GM19043 (cell line): ENCODE measurements around the gene IVNS1ABP.
"Not testable (repeated sequence)": the region's sequence is repeated elsewhere in the genome, so short reads cannot be mapped to it uniquely, and the experiment has no call there.

ENCODE experiments used
- ATAC-seq: cut with Tn5 transposase; IDR thresholded peaks from one replicate; pipeline ENCODE4 v1.9.1; 2021; ENCODE audit warnings: low read depth; ENCODE audit not compliant: unreplicated experiment

Gene IVNS1ABP

DNA sequence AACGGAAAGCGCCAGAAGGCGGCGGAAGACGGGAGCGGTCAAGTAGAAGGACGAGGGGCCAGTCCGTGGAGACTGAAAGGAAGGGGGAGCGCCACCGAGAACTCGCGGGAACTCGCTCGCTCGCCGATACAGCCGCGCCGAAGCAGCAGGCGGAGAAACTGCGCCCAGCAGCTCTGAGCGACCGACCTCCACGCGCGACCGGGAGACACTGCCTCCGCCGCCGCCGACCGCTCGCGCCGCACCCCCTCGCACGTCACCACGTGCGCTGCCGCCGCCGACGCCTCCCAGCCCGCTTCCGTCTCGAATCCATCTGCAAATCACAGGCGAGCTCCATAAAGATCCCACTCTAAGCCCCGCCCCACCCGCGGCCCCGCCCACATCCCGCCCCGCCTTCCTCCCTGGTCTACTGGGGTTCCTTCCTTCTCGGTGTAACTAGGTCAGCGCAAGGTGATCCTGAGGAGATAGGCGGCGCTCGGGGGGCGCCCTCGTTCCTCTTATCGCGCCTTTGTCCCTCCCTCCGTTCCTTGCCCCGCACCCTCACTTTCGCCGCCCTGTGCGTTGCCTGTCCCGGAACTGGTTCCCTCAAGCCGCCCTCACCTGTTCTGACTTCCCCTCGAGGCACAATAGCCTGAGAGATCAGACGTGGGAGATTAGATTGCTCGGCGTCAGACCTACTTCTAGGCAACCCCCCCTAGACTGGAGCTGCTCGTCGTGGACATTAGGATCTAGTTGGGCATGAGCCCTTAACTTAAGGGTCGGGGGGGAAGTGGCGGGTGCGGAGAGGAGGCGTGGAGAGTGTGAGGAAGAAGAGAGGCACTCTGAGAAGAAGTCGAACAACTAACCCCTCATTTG, at the start of gene IVNS1ABP:
TSS of gene IVNS1ABP (minus strand) at position 210 of the 852 bp plus-strand sequence. CDS start 7,750 bp downstream, outside the sequence.
- ATAC-seq = peak; percentile 65

- no peak for ATAC-seq
Observed at GRCh38 chr1:185365951-185366350, 48.9 kb upstream of the IVNS1ABP start.

DNA sequence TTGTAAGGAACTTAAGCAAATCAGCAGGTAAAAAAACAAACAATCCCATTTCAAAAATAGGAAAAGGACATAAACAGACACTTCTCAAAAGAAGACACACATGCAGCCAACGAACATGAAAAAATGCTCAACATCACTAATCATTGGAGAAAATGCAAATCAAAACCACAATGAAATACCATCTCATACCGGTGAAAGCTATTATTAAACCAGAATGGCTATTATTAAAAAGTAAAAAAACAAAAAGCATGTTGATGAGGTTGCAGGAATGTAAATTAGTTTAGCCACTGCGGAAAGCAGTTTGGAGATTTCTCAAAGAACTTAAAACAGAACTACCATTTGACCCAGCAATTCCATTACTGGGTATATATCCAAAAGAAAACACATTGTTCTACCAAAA, 47.5 kb upstream of the IVNS1ABP start:
- not testable (repeated sequence) for ATAC-seq

- ATAC-seq = no peak
Observed at GRCh38 chr1:185363205-185363604, 46.2 kb upstream of the IVNS1ABP start.

DNA sequence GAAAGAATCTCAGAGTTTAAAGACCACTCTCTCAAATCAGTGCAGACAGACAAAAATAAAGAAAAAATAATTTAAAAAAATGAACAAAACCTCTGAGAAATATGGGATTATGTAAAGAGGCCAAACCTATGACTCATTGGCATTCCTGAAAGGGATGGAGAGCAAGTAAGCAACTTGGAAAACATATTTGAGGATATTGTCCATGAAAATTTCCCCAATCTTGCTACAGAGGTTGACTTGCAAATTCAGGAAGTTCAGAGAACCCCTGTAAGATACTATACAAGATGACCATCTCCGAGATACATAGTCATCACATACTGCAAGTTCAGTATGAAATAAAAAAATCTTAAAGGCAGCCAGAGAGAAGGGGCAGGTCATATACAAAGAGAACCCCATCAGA, 43.7 kb upstream of the IVNS1ABP start:
- no peak for ATAC-seq

GRCh38 chr1:185358957-185359356, 41.9 kb upstream of the IVNS1ABP start:
- ATAC-seq = no peak

DNA sequence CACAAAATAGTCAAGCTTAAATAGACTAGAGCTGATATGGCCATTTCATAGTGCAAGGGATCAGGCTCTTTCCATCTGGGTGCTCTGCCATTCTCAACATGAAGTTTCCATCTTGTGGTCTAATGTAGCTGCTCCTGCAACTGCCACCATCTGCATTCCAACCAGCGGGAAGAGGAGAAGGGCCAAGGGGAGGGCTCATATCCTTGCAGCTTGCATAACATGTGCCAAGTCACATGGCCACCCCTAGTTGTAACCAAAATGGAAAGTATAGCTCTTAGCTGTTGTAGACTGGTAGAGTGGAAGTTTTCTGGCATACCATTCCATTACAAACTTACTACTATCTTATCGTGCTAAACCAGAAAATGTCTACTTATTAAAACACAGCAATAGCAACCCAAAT, 38.9 kb upstream of the IVNS1ABP start:
- no peak for ATAC-seq

GRCh38 chr1:185353124-185353523, 36.1 kb upstream of the IVNS1ABP start:
- ATAC-seq = no peak

DNA sequence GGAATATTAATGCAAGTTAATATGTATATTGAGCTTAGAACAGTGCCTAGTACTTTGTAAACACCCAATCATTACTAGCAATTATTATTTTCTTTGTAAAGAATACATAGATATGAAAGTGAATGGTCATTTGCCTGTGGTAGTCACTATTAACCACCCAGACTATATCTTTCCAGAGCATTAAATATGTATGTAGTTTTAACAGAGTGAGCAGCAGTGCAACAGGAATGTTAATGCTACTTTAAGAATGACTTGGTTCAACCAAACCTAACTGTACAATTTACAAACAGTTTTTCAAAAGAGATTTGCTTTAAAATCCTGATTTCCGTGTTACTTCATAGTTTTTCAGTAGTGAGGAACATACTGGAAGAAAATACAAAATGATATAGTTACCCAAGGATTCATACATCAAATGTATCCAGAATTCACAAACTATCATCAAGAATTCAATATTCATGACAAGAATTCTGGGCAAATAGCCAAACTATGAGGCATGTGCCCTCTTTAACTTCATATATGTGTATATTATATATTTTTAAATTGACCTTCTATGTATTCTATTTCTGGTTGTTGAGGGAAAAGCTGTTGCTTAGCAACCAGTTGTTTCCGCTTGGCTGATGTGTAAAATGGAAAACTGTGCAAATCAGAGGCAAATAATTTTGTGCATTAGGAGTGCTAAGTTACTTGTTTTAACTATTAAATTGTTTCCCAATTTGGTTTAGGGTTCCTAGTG, 34.9 kb upstream of the IVNS1ABP start:
- ATAC-seq = no peak

DNA sequence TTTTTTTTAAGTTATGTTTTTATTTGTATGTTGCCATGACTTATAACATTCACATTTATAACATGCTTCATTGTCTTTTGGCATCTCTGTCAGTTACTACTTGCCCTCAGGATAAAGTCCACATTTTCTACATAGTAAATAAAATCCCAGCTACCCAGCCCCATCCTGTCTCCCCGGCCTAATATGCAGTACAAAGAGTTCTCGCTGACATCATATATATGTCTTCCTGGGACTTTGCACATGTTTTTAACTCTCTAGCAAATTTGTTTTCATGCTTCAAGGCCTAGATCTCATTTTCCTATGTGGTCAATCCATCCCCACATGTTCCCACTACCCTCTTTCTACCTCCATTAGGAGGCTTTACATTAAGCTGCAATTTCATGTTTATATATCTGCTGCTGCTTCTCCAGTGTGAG, 33.0 kb upstream of the IVNS1ABP start:
- ATAC-seq = no peak

DNA sequence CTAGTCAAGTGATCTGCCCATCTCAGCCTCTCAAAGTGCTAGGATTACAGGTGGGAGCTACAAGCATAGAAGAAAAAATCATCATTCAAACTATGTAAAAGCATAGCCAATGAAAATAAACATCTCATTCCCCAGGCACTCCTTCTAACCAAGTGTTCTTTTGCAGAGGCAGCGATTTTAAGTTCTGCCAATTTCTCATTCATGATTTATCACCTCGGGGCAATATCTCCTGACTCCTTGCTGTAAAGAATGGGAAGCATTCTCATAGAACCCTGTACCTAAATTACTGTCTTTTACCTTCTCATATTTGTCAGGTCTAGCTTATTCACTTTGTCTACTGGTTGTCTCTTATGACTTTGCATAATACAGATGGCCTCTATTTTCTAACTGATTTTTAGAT, 32.5 kb upstream of the IVNS1ABP start:
- no peak for ATAC-seq

GRCh38 chr1:185348985-185349384, 31.9 kb upstream of the IVNS1ABP start:
- ATAC-seq = no peak

- ATAC-seq = no peak
Observed at GRCh38 chr1:185348296-185348695, 31.3 kb upstream of the IVNS1ABP start.

GRCh38 chr1:185345913-185346720, 29.1 kb upstream of the IVNS1ABP start:
- ATAC-seq = peak; percentile 43

- ATAC-seq = no peak
Observed at GRCh38 chr1:185343306-185343705, 26.3 kb upstream of the IVNS1ABP start.

DNA sequence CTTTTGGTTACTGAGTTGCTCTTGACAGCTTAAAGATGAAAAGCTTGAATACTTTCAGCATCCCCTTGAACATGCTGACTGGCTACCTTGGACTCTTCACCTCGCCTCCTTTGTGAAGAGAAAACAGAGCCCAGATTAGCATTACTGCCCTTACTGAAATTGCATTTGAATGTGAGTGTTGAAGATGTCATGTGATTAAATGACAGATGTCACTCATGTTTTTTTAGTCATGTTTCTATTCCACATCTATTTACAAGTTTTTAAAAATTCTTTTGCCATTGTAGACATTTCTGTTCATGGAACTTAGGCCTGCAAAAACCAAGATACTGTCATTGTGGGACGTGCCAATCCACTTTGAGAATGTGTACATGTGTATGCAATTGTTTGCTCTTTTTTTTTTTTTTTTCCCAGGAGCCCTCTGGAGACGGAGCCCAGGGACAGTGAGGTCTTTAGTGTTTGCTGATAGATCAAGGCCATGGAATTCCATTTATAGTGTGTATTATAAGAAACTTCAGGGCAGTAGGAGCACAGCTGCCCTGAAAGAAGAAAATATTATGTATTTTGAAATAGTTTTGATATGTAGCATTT, 25.7 kb upstream of the IVNS1ABP start:
- no peak for ATAC-seq

DNA sequence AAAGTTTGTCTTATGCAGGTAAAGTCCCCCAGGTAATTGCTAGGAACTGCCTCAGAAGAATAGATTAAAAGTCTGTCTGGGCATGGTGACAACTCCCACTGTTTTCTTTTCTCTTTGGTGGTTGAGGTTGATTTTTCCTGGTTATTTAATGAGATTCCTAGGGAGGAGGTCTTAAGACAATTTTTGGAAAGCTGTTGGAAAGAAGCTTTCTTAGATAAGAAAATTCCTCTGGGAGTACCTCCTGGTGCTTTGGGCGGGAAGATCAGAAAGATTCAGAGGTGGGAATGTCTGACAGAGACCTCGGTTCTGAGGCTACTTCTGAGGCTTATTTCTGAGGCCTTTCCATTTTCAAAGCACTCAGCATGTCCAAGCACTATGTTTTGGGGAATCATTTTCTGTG, 25.0 kb upstream of the IVNS1ABP start:
- ATAC-seq = no peak

DNA sequence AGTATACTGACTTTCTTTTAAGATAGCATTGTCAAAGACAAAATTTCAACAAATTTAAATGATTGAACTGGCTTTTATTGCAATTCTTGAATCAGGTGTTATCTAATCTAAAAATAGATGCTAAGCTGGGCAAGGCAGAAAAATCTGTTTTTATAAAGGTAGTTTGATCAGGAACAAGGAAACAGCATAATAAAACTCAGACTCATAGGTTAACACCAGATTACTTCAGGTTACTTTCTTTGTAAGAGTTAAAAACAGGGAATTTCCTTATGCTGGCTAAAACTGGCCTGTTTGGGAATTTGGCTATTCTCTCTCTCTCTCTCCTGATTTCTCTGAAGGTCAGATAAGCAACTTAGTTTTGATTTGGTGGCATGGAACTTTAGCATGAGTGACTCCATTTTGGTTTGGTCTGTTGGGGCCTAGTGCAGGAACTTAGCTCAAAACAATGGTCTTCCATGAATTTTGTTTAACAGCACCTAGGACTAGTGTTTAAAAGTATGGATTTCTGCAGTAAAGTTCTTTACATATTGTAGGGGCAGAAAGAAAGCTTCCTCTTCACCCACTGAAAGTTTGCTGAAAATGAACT, 24.2 kb upstream of the IVNS1ABP start:
- no peak for ATAC-seq

DNA sequence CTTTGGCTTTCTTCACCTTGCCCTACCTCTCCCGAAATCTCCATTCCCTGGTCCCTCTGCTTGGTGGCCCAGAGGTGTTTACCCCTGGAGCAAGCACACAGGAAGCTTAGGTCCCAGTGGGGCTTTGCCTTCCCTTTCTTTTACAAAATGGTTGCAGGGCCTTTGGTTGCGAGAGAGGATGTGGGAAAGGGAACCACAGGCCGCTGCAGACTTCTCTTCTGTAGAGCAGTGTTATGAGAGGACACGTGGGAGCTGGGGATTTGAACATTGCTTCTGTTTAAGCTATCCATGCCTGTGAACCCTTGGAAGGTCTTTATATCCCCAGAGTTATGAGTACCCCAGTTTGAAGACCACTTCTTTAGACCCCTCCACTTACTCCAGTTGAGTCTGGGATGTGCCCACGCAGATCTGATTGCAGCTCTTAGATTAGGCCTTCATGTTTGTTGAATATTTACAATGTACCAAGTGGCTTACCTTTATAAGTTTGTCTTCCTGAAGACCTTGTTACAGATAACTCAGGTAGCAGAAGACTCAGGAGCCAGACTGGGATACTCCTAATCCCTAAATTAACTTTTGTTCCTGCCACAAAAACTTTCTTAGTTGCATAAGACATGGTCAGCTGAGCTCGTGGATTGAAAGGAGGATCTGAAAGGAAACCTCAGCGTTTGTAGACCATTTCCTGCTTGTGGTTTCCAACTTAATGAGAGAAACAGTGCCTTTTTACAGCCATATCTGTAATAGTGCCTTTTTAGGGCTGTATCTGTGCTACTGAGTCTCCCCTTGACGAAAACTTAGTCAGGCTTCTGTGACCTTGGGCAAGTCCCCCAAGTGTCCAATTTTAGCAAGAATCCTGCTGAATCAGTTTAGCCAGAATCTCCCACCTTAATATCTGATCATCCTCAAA, 21.9 kb upstream of the IVNS1ABP start:
- peak; percentile 96 for ATAC-seq
